ENCODE results near the gene SQSTM1. TPM values are rescaled to one million over a fixed set of nuclear protein-coding genes. Genes with fewer than 3 reads are reported as not detected.
A peak's percentile ranks its signal among the peaks of the same experiment; 100 is the strongest.

Gene SQSTM1
- total and polyA plus RNA-seq, 2 experiments from 2014 or later = 211 to 265 TPM

DNA sequence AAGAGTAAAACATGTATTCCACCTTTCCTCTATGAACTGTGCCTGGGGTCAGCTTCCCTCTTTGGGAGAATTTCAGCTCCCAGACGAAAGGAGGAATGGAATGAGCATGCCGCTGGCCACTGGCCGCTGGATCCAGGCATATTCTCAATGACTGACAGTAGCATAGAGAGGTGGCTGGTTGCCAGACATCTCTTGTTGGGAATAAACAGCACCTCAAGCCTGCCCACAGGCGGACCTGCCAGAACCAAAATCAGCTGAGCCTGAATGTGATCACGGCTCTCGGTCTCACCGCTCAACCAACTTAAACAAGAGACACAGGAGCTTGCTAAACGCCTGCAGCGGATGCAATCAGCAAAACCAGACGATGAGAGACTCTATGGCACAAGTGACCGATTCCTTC is 66.4 kb downstream of the SQSTM1 start:
- H3K9me3 ChIP-seq (ENCODE audit: low read depth) = no peaks in the 10 kb centered on the region
- 96 to 97% methylated on average over 11 of the region's 11 CpGs for WGBS, 2 experiments (ENCODE audit: low coverage in 1 of 2, low lambda C conversion rate in 2 of 2, missing lambda C conversion rate in 2 of 2)
- no peak overlapping the region for H3K4me2 ChIP-seq (ENCODE audit: unreplicated experiment)
- no peaks in the 10 kb centered on the region for H3F3A ChIP-seq (ENCODE audit: insufficient read depth)
- in situ Hi-C loops (cut with MboI) = no loop called here
- TF ChIP-seq EZH2phosphoT487 (IDR thresholded peaks at IDR 0.05; ENCODE audit: insufficient read depth, low read depth) (no peak), EZH2 (IDR thresholded peaks at IDR 0.05; ENCODE audit: insufficient read depth, poor library complexity, severe bottlenecking) (no peak)
- DNase-seq = no peak
- no peak overlapping the region for H3K9ac ChIP-seq
- no peaks in the 10 kb centered on the region for H4K20me1 ChIP-seq (ENCODE audit: insufficient read depth)
- H3K79me2 ChIP-seq (ENCODE audit: insufficient read depth) = peaks cover 12% of the 10 kb centered on the region; the same call in 1 of the 2 replicates
- H2AFZ ChIP-seq = no peak overlapping the region
- peaks cover 46% of the 10 kb centered on the region for H3K36me3 ChIP-seq (ENCODE audit: low read depth)
- no peaks in the 10 kb centered on the region for H3K9me2 ChIP-seq (ENCODE audit: insufficient read depth)
- H3K4me3 ChIP-seq = no peak overlapping the region
- H3K4me1 ChIP-seq (ENCODE audit: insufficient read depth) = no peaks in the 10 kb centered on the region
- H3K27me3 ChIP-seq (replicated peaks; ENCODE audit: insufficient read depth) = no peaks in the 10 kb centered on the region
- H3K27ac ChIP-seq = no peak overlapping the region

MicroRNAs within 50 kb of the gene (microRNA counts, 767-probe panel; counts per million panel counts)
- 447 counts per million, percentile 86 among the panel's probes with 10 or more counts for microRNA hsa-miR-1229

Small RNA genes within 50 kb of the gene (microRNA-seq; reads per million reads assigned to microRNA genes)
- 3.6 reads per million for gene MIR1229 (ENCODE audit: borderline number of aligned reads)

Small RNA genes within 50 kb of the gene (small RNA-seq; reads per million reads assigned to genes)
- gene MIR1229 (ENCODE audit: low read depth, low replicate concordance) = not detected
- not detected for gene RF00019 (ENCODE audit: low read depth, low replicate concordance)

Other genes starting within 250 kb of the SQSTM1 start
- 220 and 271 TPM in 2 replicates for gene HNRNPH1, start 197.2 kb upstream of the SQSTM1 start, total RNA-seq (2014; rRNA removed; shearing (Covaris generic))
- 145 and 163 TPM in 2 replicates for gene HNRNPH1, start 197.2 kb upstream of the SQSTM1 start, polyA plus RNA-seq (2016; fragmentation: Nextera tagmentation; extraction: Ambion mirVana)
- not detected in 2 replicates for gene CBY3, start 139.9 kb upstream of the SQSTM1 start, total RNA-seq (2014; rRNA removed; shearing (Covaris generic))
- gene CBY3, start 139.9 kb upstream of the SQSTM1 start, polyA plus RNA-seq (2016; fragmentation: Nextera tagmentation; extraction: Ambion mirVana) = 0.43 and 0.60 TPM in 2 replicates
- gene CANX, start 121.9 kb upstream of the SQSTM1 start, total RNA-seq (2014; rRNA removed; shearing (Covaris generic)) = 466 and 488 TPM in 2 replicates
- 332 and 338 TPM in 2 replicates for gene CANX, start 121.9 kb upstream of the SQSTM1 start, polyA plus RNA-seq (2016; fragmentation: Nextera tagmentation; extraction: Ambion mirVana)
- 8.0 and 9.5 TPM in 2 replicates for gene MAML1, start 88.1 kb upstream of the SQSTM1 start, total RNA-seq (2014; rRNA removed; shearing (Covaris generic))
- 5.8 and 6.3 TPM in 2 replicates for gene MAML1, start 88.1 kb upstream of the SQSTM1 start, polyA plus RNA-seq (2016; fragmentation: Nextera tagmentation; extraction: Ambion mirVana)
- gene LTC4S, start 26.9 kb upstream of the SQSTM1 start, total RNA-seq (2014; rRNA removed; shearing (Covaris generic)) = 3.7 and 6.6 TPM in 2 replicates
- 1.6 and 2.0 TPM in 2 replicates for gene LTC4S, start 26.9 kb upstream of the SQSTM1 start, polyA plus RNA-seq (2016; fragmentation: Nextera tagmentation; extraction: Ambion mirVana)
- 139 and 143 TPM in 2 replicates for gene MGAT4B, start 14.0 kb upstream of the SQSTM1 start, total RNA-seq (2014; rRNA removed; shearing (Covaris generic))
- gene MGAT4B, start 14.0 kb upstream of the SQSTM1 start, polyA plus RNA-seq (2016; fragmentation: Nextera tagmentation; extraction: Ambion mirVana) = 28.0 and 28.9 TPM in 2 replicates
- gene MRNIP, start 37.9 kb downstream of the SQSTM1 start, total RNA-seq (2014; rRNA removed; shearing (Covaris generic)) = 17.3 and 23.0 TPM in 2 replicates
- 13.3 and 14.1 TPM in 2 replicates for gene MRNIP, start 37.9 kb downstream of the SQSTM1 start, polyA plus RNA-seq (2016; fragmentation: Nextera tagmentation; extraction: Ambion mirVana)
- 55.7 and 64.4 TPM in 2 replicates for gene TBC1D9B, start 87.0 kb downstream of the SQSTM1 start, total RNA-seq (2014; rRNA removed; shearing (Covaris generic))
- gene TBC1D9B, start 87.0 kb downstream of the SQSTM1 start, polyA plus RNA-seq (2016; fragmentation: Nextera tagmentation; extraction: Ambion mirVana) = 78.8 and 82.0 TPM in 2 replicates

Data from GM23248 (cell line).